Hepatocyte (in vitro differentiated cells): ENCODE results near the gene CDH1. TPM values are rescaled to one million over a fixed set of nuclear protein-coding genes. Genes with fewer than 3 reads are reported as not detected.

Experiments used
- DNase-seq: peaks from one replicate; pipeline ENCODE4 v3.0.0-alpha.2; 2016; ENCODE audit warnings: low spot score
- H2AFZ ChIP-seq: fragments of 200-600 bp; sonication (generic); 2 replicates; pipeline ENCODE4 v1.6.0; 2016; ENCODE audit warnings: antibody characterized with exemption, mild to moderate bottlenecking
- H3K27ac ChIP-seq: fragments of 200-600 bp; sonication (generic); 2 replicates; pipeline ENCODE4 v1.5.1; 2016; ENCODE audit warnings: mild to moderate bottlenecking
- H3K27me3 ChIP-seq: fragments of 200-600 bp; sonication (generic); 2 replicates; pipeline ENCODE4 v1.6.1; 2016
- H3K36me3 ChIP-seq: fragments of 200-600 bp; sonication (generic); replicated peaks from 2 replicates; pipeline ENCODE4 v1.5.1; 2016; ENCODE audit warnings: low read depth; ENCODE audit not compliant: insufficient read depth
- H3K4me1 ChIP-seq: fragments of 200-600 bp; sonication (generic); 2 replicates; pipeline ENCODE4 v1.5.1; 2016; ENCODE audit warnings: mild to moderate bottlenecking, moderate library complexity; ENCODE audit not compliant: insufficient read depth
- H3K4me2 ChIP-seq: fragments of 200-600 bp; sonication (generic); 2 replicates; pipeline ENCODE4 v1.6.0; 2016
- H3K4me3 ChIP-seq: fragments of 200-600 bp; sonication (generic); 2 replicates; pipeline ENCODE4 v1.5.1; 2016; ENCODE audit warnings: mild to moderate bottlenecking
- H3K79me2 ChIP-seq: fragments of 200-600 bp; sonication (generic); 2 replicates; pipeline ENCODE4 v1.6.0; 2017; ENCODE audit warnings: mild to moderate bottlenecking
- H3K9me2 ChIP-seq: fragments of 200-600 bp; sonication (generic); replicated peaks from 2 replicates; pipeline ENCODE4 v1.6.0; 2017; ENCODE audit warnings: mild to moderate bottlenecking; ENCODE audit not compliant: insufficient read depth
- H3K9me3 ChIP-seq: fragments of 200-600 bp; sonication (generic); 2 replicates; pipeline ENCODE4 v1.5.1; 2016; ENCODE audit warnings: low read depth, mild to moderate bottlenecking
- H4K20me1 ChIP-seq: fragments of 200-600 bp; sonication (generic); 2 replicates; pipeline ENCODE4 v1.6.0; 2016; ENCODE audit warnings: mild to moderate bottlenecking; ENCODE audit not compliant: insufficient read depth, poor library complexity, severe bottlenecking
- CTCF ChIP-seq: fragments of 200-600 bp; sonication (generic); IDR thresholded peaks from 2 replicates; pipeline ENCODE4 v1.5.1; 2016; ENCODE audit warnings: antibody characterized with exemption, mild to moderate bottlenecking; ENCODE audit not compliant: poor library complexity
- EZH2 ChIP-seq: fragments of 200-600 bp; sonication (generic); IDR thresholded peaks from 2 replicates; pipeline ENCODE4 v1.6.1; 2016; ENCODE audit warnings: antibody characterized with exemption, mild to moderate bottlenecking, borderline replicate concordance
- EZH2phosphoT487 ChIP-seq: fragments of 200-600 bp; sonication (generic); IDR thresholded peaks from one replicate; pipeline ENCODE4 v1.6.1; 2018; ENCODE audit warnings: antibody characterized with exemption, mild to moderate bottlenecking, low read depth, moderate library complexity; ENCODE audit not compliant: unreplicated experiment, severe bottlenecking
- WGBS: methylation state at CpG from one replicate; pipeline ENCODE4 v1.1.6; 2016; ENCODE audit warnings: low lambda C conversion rate; ENCODE audit errors: missing lambda C conversion rate; 5-methylcytosine and 5-hydroxymethylcytosine counted together
- polyA plus RNA-seq: library from polyadenylated mRNA; unstranded; fragments of >200 nt; fragmentation: Nextera tagmentation; extraction: Ambion mirVana; gene quantifications from 2 replicates; pipeline ENCODE4 v1.2.1, GENCODE V29; 2016
- total RNA-seq: library from RNA; depleted of rRNA; stranded (reverse); fragments of >200 nt; gene quantifications from 2 replicates; pipeline ENCODE4 v1.2.3, GENCODE V29; 2014

CDH1 gene
- total and polyA plus RNA-seq, 2 experiments from 2014 or later, result 131 to 190 TPM

- no peaks in the 10 kb centered on the region for H3K9me3 ChIP-seq
- peaks cover 13% of the 10 kb centered on the region for H3K4me1 ChIP-seq
- no peak overlapping the region for H3K4me2 ChIP-seq
- H4K20me1 ChIP-seq, result no peaks in the 10 kb centered on the region
- H3K4me3 ChIP-seq, result no peak overlapping the region
- H3K36me3 ChIP-seq, result no peaks in the 10 kb centered on the region
- no peak overlapping the region for H3K27ac ChIP-seq
- no peaks in the 10 kb centered on the region for H3K9me2 ChIP-seq
- H3K79me2 ChIP-seq, result peaks cover 11% of the 10 kb centered on the region
- TF ChIP-seq CTCF, result no peak
- TF ChIP-seq EZH2phosphoT487, result no peak
- TF ChIP-seq EZH2, result no peak
- WGBS, result 95% methylated on average over 9 of the region's 9 CpGs
- H3K27me3 ChIP-seq, result no peaks in the 10 kb centered on the region
- no peak overlapping the region for H2AFZ ChIP-seq
- DNase-seq, result no peak
Observed at GRCh38 chr16:68733570-68733969, 3.5 kb upstream of the CDH1 start.

GRCh38 chr16:68734782-68735181 is 2.3 kb upstream of the CDH1 start:
- H2AFZ ChIP-seq, result no peak overlapping the region
- no peak for DNase-seq
- no peak overlapping the region for H3K4me3 ChIP-seq
- no peaks in the 10 kb centered on the region for H3K9me3 ChIP-seq
- H4K20me1 ChIP-seq, result no peaks in the 10 kb centered on the region
- WGBS, result 97% methylated on average over 2 of the region's 2 CpGs
- no peaks in the 10 kb centered on the region for H3K36me3 ChIP-seq
- peaks cover 17% of the 10 kb centered on the region for H3K4me1 ChIP-seq
- TF ChIP-seq CTCF (no peak), EZH2 (no peak), EZH2phosphoT487 (no peak)
- H3K79me2 ChIP-seq, result peaks cover 11% of the 10 kb centered on the region
- H3K27ac ChIP-seq, result no peak overlapping the region
- H3K4me2 ChIP-seq, result no peak overlapping the region
- H3K27me3 ChIP-seq, result no peaks in the 10 kb centered on the region
- H3K9me2 ChIP-seq, result no peaks in the 10 kb centered on the region

GRCh38 chr16:68736561-68736960 is 531 bp upstream of the CDH1 start:
- no peak overlapping the region for H2AFZ ChIP-seq
- 92% methylated on average over 12 of the region's 12 CpGs for WGBS
- no peaks in the 10 kb centered on the region for H3K9me3 ChIP-seq
- H3K9me2 ChIP-seq, result no peaks in the 10 kb centered on the region
- TF ChIP-seq EZH2phosphoT487, result no peak
- TF ChIP-seq EZH2, result no peak
- TF ChIP-seq CTCF, result no peak
- peaks cover 21% of the 10 kb centered on the region for H3K79me2 ChIP-seq
- no peak overlapping the region for H3K27ac ChIP-seq
- peak overlapping the region; percentile 86 for H3K4me2 ChIP-seq
- H3K27me3 ChIP-seq, result no peaks in the 10 kb centered on the region
- no peaks in the 10 kb centered on the region for H4K20me1 ChIP-seq
- DNase-seq, result no peak
- H3K36me3 ChIP-seq, result no peaks in the 10 kb centered on the region
- H3K4me3 ChIP-seq, result no peak overlapping the region
- peaks cover 26% of the 10 kb centered on the region for H3K4me1 ChIP-seq
